IPS-NIHi11 (cell line): ENCODE results near the gene NDUFB11.
"Not testable (repeated sequence)": the region's sequence is repeated elsewhere in the genome, so short reads cannot be mapped to it uniquely, and the experiment has no call there.

Experiments
- DNase-seq: peaks from one replicate; pipeline ENCODE4 v3.0.0; 2012; ENCODE audit warnings: mixed read lengths, low spot score

Gene NDUFB11

GRCh38 chrX:47146121-47146935 lies 1.8 kb upstream of the NDUFB11 start:
- DNase-seq = no peak

DNA sequence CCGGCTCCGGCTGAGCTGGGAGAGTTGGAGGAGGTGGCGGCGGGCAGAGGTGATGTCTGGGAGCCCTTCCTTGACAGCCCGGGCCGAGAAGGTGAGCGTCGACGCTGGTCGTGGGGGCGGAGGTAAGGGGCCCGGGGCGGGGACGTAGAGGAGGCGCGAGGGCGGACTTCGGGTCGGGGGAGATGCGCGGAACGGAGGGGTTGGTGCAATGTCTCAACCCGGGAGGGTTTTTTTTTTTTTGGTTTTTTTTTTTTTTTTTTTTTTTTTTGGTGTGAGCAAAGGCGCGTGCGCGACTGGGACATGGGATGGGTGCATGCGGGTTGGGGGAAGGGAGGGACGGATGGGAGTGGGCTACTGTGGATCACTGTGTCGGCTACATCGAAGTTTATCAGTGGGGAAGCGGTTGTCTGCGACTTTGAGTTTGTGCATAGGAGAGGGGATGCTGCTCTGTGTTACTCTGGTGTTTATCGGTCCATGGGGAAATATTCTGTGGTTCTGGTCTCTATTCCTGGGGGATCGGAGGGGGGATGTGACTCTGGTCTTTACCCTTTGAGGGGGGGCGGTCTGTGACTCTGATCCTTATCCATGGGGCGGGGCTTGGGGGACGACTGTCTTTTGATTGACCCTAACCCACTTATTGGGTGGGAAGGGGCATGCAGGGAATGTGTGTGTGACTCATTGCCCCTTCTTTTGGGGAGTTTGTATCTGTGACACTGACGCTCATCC lies 1.1 kb upstream of the NDUFB11 start:
- DNase-seq = no peak

DNA sequence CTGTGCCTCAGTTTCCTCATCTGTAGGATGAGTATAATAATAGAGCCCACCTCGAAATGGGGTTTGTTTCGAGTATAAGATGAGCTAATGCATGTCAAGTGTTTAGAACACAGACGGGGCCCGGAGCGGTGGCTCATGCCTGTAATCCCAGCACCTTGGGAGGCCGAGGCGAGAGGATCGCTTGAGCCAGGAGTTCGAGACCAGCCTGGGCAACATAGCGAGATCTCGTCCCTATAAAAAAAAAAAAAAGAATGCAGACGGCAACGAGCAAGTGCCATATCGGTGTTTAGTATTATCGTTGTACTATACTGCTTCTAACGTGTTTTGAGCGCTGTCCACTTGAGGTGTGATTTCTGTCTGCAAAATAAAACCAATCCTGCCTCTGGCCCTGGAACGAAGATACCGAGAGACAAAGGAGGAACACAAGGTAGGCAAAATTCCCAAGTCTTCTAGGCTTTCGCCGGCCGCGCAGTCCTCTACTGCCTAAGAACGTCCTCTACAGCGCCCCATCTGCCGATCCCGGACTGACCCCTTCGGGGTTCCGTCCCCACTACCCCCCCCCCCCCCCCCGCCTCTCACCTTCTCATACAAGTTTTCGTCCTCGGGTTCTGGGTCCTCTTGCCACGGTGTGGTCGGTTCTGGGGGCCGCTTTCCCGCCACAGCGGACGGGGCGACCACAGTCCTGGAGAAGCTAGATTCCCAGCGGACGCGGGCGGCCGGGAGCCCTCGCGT lies 442 bp downstream of the NDUFB11 start:
- DNase-seq = peak; percentile 49

DNA sequence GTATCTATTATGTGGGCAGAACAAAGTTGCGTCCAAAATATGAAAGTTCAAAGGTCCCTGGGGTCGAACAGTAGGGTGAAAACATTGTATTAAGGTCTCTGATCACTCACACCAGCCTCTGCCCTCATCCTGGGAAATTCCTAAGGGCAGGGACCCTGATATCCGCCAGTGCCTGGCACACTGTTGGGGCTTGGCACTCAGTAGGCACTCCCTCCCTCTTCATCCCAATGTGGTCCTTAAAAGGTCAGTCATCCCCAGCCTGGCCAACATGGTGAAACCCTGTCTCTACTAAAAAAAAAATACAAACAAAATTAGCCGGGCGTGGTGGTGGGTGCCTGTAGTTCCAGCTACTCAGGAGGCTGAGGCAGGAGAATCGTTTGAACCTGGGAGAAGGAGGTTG lies 6.3 kb downstream of the NDUFB11 start:
- no peak for DNase-seq

GRCh38 chrX:47135650-47136049 lies 8.9 kb downstream of the NDUFB11 start:
- not testable (repeated sequence) for DNase-seq

GRCh38 chrX:47133493-47133892 lies 11.0 kb downstream of the NDUFB11 start:
- DNase-seq = no peak

- no peak for DNase-seq
These were observed 14.6 kb downstream of the NDUFB11 start for GRCh38 chrX:47129899-47130358.

- DNase-seq = peak; percentile 87
These were observed 15.2 kb downstream of the NDUFB11 start for GRCh38 chrX:47129157-47129898.

DNA sequence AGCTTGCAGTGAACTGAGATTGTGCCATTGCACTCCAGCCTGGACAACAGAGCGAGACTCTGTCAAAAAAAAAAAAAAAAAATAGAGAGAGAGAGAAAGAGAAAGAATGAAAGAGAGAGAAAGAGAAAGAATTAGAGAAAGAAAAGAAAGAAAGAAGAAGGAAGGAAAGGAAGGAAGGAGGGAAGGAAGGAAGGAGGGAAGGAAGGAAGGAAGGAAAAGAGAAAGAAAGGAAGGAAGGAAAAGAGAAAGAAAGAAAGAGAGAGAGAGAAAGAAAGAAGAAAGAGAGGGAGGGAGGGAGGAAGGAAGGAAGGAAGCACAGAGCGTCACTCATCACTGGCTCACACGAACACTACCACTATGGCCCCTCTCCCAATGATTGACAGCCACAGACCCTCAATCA lies 20.0 kb downstream of the NDUFB11 start:
- DNase-seq = not testable (repeated sequence)

DNA sequence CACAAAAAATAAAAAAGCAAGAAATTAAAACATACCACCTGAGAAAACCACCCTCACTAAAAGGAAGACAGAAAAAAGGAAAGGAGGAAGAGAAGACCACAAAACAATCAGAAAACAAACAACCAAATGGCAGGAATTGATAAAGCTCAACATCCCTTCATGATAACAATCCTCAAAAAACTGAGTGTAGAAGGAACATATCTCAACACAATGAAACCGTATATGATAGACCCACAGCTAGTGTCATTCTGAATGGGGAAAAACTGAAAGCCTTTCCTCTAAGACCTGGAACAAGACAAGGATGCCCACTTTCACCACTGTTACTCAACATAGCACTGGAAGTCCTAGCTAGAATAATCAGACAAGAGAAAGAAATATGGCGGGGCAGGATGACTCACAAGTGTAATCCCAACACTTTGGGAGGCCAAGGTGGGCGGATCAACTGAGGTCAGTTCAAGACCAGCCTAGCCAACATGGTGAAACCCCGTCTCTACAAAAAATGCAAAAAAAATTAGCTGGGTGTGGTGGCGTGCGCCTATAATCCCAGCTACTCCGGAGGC lies 27.9 kb downstream of the NDUFB11 start:
- not testable (repeated sequence) for DNase-seq

DNA sequence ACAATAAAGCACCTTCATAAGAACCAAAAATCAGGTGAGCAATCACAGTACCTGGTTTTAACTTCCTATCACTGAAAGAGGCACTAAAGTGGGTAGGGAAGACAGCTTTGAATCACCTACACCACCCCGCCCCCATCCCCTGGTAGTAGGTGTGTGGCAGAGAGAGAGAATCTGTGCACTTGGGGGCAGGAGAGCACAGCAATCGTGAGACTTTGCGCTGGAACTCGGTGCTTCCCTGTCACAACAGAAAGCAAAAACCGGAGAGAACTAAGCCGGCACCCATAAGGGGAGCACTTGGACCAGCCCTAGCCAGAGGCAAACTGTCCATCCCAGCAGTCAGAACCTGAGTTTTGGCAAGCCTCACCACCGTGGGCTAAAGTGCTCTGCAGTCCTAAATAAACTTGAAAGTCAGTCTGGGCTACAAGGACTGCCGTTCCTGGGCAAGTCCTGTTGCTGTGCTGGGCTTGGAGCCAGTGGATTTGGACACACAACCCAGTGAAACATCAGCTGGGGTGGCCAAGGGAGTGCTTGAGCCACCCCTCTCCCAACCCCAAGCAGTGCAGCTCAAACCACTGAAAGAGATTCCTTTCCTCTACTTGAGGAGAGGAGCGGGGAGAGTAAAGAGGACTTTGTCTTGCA lies 32.1 kb downstream of the NDUFB11 start:
- DNase-seq = no peak

DNA sequence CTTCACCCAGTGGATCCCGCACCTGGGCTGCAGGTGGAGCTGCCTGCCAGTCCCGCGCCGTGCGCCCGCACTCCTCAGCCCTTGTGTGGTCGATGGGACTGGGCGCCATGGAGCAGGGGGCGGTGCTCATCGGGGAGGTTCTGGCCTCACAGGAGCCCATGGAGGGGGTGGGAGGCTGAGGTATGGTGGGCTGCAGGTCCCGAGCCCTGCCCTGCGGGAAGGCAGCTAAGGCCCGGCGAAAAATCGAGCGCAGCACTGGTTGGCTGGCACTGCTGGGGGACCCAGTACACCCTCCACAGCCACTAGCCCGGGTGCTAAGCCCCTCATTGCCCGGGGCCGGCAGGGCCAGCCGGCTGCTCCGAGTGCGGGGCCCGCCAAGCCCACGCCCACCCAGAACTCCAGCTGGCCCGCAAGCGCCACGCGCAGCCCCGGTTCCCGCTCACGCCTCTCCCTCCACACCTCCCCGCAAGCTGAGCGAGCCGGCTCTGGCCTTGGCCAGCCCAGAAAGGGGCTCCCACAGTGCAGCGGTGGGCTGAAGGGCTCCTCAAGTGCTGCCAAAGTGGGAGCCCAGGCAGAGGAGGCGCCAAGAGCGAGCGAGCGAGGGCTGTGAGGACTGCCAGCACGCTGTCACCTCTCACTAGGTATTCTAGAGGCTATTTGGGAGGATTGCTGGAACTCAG lies 33.4 kb downstream of the NDUFB11 start:
- not testable (repeated sequence) for DNase-seq

GRCh38 chrX:47101206-47101605 lies 43.3 kb downstream of the NDUFB11 start:
- no peak for DNase-seq

GRCh38 chrX:47098338-47099094 lies 46.0 kb downstream of the NDUFB11 start:
- peak; percentile 8 for DNase-seq

DNA sequence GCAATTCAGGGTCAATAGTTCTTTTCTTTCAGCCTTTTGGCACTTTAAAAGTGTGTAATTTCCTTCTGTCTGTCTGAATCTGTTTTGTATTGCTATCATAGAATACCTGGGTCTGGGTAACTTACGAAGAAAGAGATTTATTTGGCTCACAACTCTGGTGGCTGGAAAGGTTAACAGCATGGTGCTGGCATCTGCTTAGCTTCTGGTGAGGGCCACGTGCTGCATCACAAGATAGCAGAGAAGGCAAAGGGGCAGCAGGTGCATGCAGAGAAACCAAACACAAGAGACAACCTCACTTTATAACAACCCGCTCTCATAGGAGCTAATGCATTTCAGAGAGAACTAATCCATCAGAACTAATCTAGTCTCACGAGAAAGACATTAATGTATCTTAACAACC lies 47.5 kb downstream of the NDUFB11 start:
- no peak for DNase-seq

- DNase-seq = no peak
These were observed 50.6 kb downstream of the NDUFB11 start for GRCh38 chrX:47093860-47094259.

- DNase-seq = no peak
These were observed 51.3 kb downstream of the NDUFB11 start for GRCh38 chrX:47093248-47093647.
